CD4-positive, alpha-beta memory T cell (primary cell): ENCODE measurements around the gene NAE1. TPM values are rescaled to one million over a fixed set of nuclear protein-coding genes. Genes with fewer than 3 reads are reported as not detected.
A peak's percentile ranks its signal among the peaks of the same experiment; 100 is the strongest.

Experiments
- CTCF ChIA-PET: fragments of 350-600 bp; sonication (Branson Sonifier 250); formaldehyde crosslinking; loops from one replicate; lab custom pipeline; 2021; ENCODE audit warnings: inconsistent platforms; ENCODE audit not compliant: partially characterized antibody; lab: Charles Lee
- POLR2A ChIA-PET: fragments of 350-600 bp; sonication (Branson Sonifier 250); formaldehyde crosslinking; loops from one replicate; lab custom pipeline; 2021; ENCODE audit not compliant: partially characterized antibody; lab: Charles Lee
- DNase-seq, 5 donors: peaks; one replicate each; pipeline versions ENCODE4 v3.0.0 to v3.0.0-alpha.2; 2020 to 2022; ENCODE audit warnings: mixed read lengths in 1 of 5
- H3K27ac ChIP-seq: one replicate; pipeline ENCODE4 v1.7.0; 2013; ENCODE audit warnings: low read depth, low read length
- H3K27me3 ChIP-seq: 2 replicates; pipeline ENCODE4 v1.7.0; 2013; ENCODE audit warnings: mild to moderate bottlenecking, low read length, moderate library complexity; ENCODE audit not compliant: insufficient read depth
- H3K36me3 ChIP-seq: 2 replicates; pipeline ENCODE4 v1.7.0; 2013; ENCODE audit warnings: mild to moderate bottlenecking, low read length, moderate library complexity; ENCODE audit not compliant: insufficient read depth
- H3K4me1 ChIP-seq: 2 replicates; pipeline ENCODE4 v1.7.0; 2013; ENCODE audit warnings: mild to moderate bottlenecking, low read length, moderate library complexity; ENCODE audit not compliant: insufficient read depth
- H3K4me3 ChIP-seq, 2 donors: one replicate each; pipeline ENCODE4 v1.7.0; 2013; ENCODE audit warnings: low read length in 2 of 2, mild to moderate bottlenecking in 1 of 2
- H3K9me3 ChIP-seq, 2 donors: one replicate each; pipeline ENCODE4 v1.7.0; 2013; ENCODE audit warnings: low read length in 2 of 2, control low read depth in 1 of 2; ENCODE audit not compliant: control insufficient read depth in 1 of 2
- H3K27ac Mint-ChIP-seq, 7 donors: one replicate each; pipeline ENCODE4 v1.8.0; 2020 to 2021; ENCODE audit warnings: mixed read lengths in 7 of 7, mild to moderate bottlenecking in 6 of 7, inconsistent platforms in 3 of 7, moderate library complexity in 3 of 7
- H3K27me3 Mint-ChIP-seq, 2 donors: one replicate each; pipeline ENCODE4 v1.8.0; 2020 to 2021; ENCODE audit warnings: mixed read lengths in 2 of 2
- H3K36me3 Mint-ChIP-seq, 2 donors: one replicate each; pipeline ENCODE4 v1.8.0; 2020 to 2021; ENCODE audit warnings: mixed read lengths in 2 of 2, inconsistent platforms in 1 of 2, mild to moderate bottlenecking in 1 of 2
- H3K4me1 Mint-ChIP-seq, 4 donors: one replicate each; pipeline ENCODE4 v1.8.0; 2020 to 2021; ENCODE audit warnings: mixed read lengths in 4 of 4, mild to moderate bottlenecking in 1 of 4
- H3K4me3 Mint-ChIP-seq, 8 donors: one replicate each; pipeline ENCODE4 v1.8.0; 2020 to 2021; ENCODE audit warnings: mixed read lengths in 8 of 8, mild to moderate bottlenecking in 7 of 8, moderate library complexity in 6 of 8, inconsistent platforms in 3 of 8
- H3K9me3 Mint-ChIP-seq, 8 donors: one replicate each; pipeline ENCODE4 v1.8.0; 2020 to 2021; ENCODE audit warnings: mixed read lengths in 8 of 8, mild to moderate bottlenecking in 5 of 8, inconsistent platforms in 3 of 8, moderate library complexity in 1 of 8
- intact Hi-C: fragments of 100-400 bp; cut with micrococcal nuclease; formaldehyde crosslinking; loops from one replicate; pipeline ENCODE4 v1.15.1; 2023
- polyA plus RNA-seq, 2 donors: library from polyadenylated mRNA; unstranded; fragments of 300-500 nt; fragmentation: Illumina TruSeq; gene quantifications; one replicate each; pipeline ENCODE4 v1.2.3, GENCODE V29; 2021
- total RNA-seq, 2 experiments: library from RNA; stranded (reverse); gene quantifications; one replicate each; pipeline ENCODE4 v1.2.3, GENCODE V29; 2021

Gene NAE1
- total and polyA plus RNA-seq, 4 experiments from 2014 or later: 70.4 to 101 (median 94.5) TPM

- H3K4me1 Mint-ChIP-seq: no peaks in the 10 kb centered on the region
- Histone ChIP-seq H3K4me3 (no peak overlapping the region), H3K4me1 (no peaks in the 10 kb centered on the region), H3K36me3 (no peaks in the 10 kb centered on the region), H3K9me3 (no peaks in the 10 kb centered on the region), H3K27me3 (no peaks in the 10 kb centered on the region), H3K27ac (no peak overlapping the region)
- no peaks in the 10 kb centered on the region for H3K9me3 Mint-ChIP-seq
- ChIA-PET CTCF (no interaction called here), POLR2A (no interaction called here)
- H3K4me3 Mint-ChIP-seq: no peak overlapping the region
- DNase-seq: no peak
- H3K27me3 Mint-ChIP-seq: peaks cover 0 to 5% of the 10 kb centered on the region in 2 donors
- H3K36me3 Mint-ChIP-seq: no peaks in the 10 kb centered on the region
- intact Hi-C loops: no loop called here
- H3K27ac Mint-ChIP-seq: no peak overlapping the region
Measured at GRCh38 chr16:66758086-66758485, 72.7 kb downstream of the NAE1 start.

DNA sequence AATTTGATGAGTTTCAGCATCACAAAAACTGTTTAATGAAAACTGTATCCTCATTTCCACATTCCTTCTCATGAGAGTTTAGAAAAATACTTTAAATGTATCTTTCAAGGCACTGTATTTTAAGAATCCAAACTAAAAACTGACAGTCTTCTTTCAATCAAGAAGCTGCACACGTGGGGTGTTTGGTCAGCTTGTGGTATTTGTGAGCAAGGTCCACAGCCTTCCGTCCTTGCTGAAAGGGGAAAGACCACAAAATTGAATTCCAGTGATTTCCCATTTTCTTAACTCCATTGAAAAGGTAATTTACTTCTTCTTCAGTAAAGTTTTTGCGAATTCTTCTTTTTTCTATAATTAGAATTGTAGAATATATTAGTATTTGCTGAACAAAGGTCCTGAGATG is 76.0 kb downstream of the NAE1 start:
- H3K36me3 Mint-ChIP-seq: peaks cover 0 to 11% of the 10 kb centered on the region in 2 donors
- no peak overlapping the region for H3K4me3 Mint-ChIP-seq
- Histone ChIP-seq H3K27me3 (no peaks in the 10 kb centered on the region), H3K36me3 (no peaks in the 10 kb centered on the region), H3K9me3 (no peaks in the 10 kb centered on the region), H3K4me1 (peaks cover 17% of the 10 kb centered on the region), H3K27ac (no peak overlapping the region), H3K4me3 (no peak overlapping the region)
- H3K27ac Mint-ChIP-seq: no peak overlapping the region
- ChIA-PET POLR2A (no interaction called here), CTCF (interaction anchor here (1.2 to 2.2 kb wide), 4 partner anchors 27 to 192 kb away, joined by 3 to 6 read pairs (median 5); partner anchors contain the start of gene NAE1)
- peaks cover 12 to 21% (median 15%) of the 10 kb centered on the region in 4 donors for H3K4me1 Mint-ChIP-seq
- H3K27me3 Mint-ChIP-seq: peaks cover 0 to 6% of the 10 kb centered on the region in 2 donors
- no peaks in the 10 kb centered on the region for H3K9me3 Mint-ChIP-seq
- no peak for DNase-seq
- intact Hi-C loops: loop anchor here (5.0 kb wide), 1 partner anchor 103 kb away; no protein-coding TSS in a partner anchor

GRCh38 chr16:66754211-66754610 is 76.6 kb downstream of the NAE1 start:
- Histone ChIP-seq H3K36me3 (no peaks in the 10 kb centered on the region), H3K4me3 (no peak overlapping the region), H3K9me3 (no peaks in the 10 kb centered on the region), H3K27me3 (no peaks in the 10 kb centered on the region), H3K27ac (no peak overlapping the region), H3K4me1 (peaks cover 23% of the 10 kb centered on the region)
- Mint-ChIP-seq H3K4me3 (no peak overlapping the region), H3K4me1 (peaks cover 17 to 28% (median 21%) of the 10 kb centered on the region in 4 donors), H3K27me3 (peaks cover 0 to 6% of the 10 kb centered on the region in 2 donors), H3K36me3 (peaks cover 2 to 15% of the 10 kb centered on the region in 2 donors), H3K9me3 (no peaks in the 10 kb centered on the region), H3K27ac (peak overlapping the region in 1 of 7 donors; percentile 73)
- CTCF ChIA-PET: interaction anchor here (1.2 to 2.2 kb wide), 4 partner anchors 26 to 192 kb away, joined by 3 to 6 read pairs (median 5); partner anchors contain the start of gene NAE1
- POLR2A ChIA-PET: no interaction called here
- intact Hi-C loops: loop anchor here (5.0 kb wide), 1 partner anchor 102 kb away; no protein-coding TSS in a partner anchor
- no peak for DNase-seq

GRCh38 chr16:66752958-66753357 is 77.8 kb downstream of the NAE1 start:
- H3K4me1 ChIP-seq: peaks cover 28% of the 10 kb centered on the region
- no peak overlapping the region for H3K27ac ChIP-seq
- Mint-ChIP-seq H3K36me3 (peaks cover 5 to 25% of the 10 kb centered on the region in 2 donors), H3K27me3 (peaks cover 0 to 4% of the 10 kb centered on the region in 2 donors), H3K27ac (peak overlapping the region in 1 of 7 donors; percentile 85), H3K4me1 (peaks cover 27 to 37% (median 31%) of the 10 kb centered on the region in 4 donors), H3K9me3 (no peaks in the 10 kb centered on the region), H3K4me3 (no peak overlapping the region)
- intact Hi-C loops: loop anchor here (5.0 kb wide), 1 partner anchor 101 kb away; no protein-coding TSS in a partner anchor
- H3K9me3 ChIP-seq: no peaks in the 10 kb centered on the region
- peaks cover under 1% of the 10 kb centered on the region for H3K36me3 ChIP-seq
- no peaks in the 10 kb centered on the region for H3K27me3 ChIP-seq
- ChIA-PET CTCF (interaction anchor here (0.5 to 3.6 kb wide), 13 partner anchors 9 to 347 kb away, joined by 3 to 21 read pairs (median 5); partner anchors contain the start of gene NAE1), POLR2A (no interaction called here)
- no peak overlapping the region for H3K4me3 ChIP-seq
- DNase-seq: no peak

Other genes with a start within 250 kb of the NAE1 start
- gene CMTM3, start 226.3 kb downstream of the NAE1 start, total RNA-seq: 10 to 100 TPM; 74.2 to 74.3 TPM
- 100 to 1,000 TPM in 1 of 2 donors, 10 to 100 TPM in 1; 98.8 to 105 TPM for gene CMTM3, start 226.3 kb downstream of the NAE1 start, polyA plus RNA-seq
- gene CMTM4, start 134.2 kb downstream of the NAE1 start, total RNA-seq: 1 to 10 TPM; 2.0 to 2.2 TPM
- gene CMTM4, start 134.2 kb downstream of the NAE1 start, polyA plus RNA-seq: under 1 TPM in 1 of 2 donors, not detected in 1; 0.21 TPM
- gene DYNC1LI2, start 79.4 kb downstream of the NAE1 start, total RNA-seq: 10 to 100 TPM; 73.2 to 78.1 TPM
- 10 to 100 TPM; 16.0 to 32.9 TPM for gene DYNC1LI2, start 79.4 kb downstream of the NAE1 start, polyA plus RNA-seq
- gene TERB1, start 29.4 kb downstream of the NAE1 start, total RNA-seq: 1 to 10 TPM in 1 of 2 experiments, under 1 TPM in 1; 0.83 to 1.1 TPM
- gene TERB1, start 29.4 kb downstream of the NAE1 start, polyA plus RNA-seq: not detected
- not detected for gene CA7, start 13.4 kb upstream of the NAE1 start, total RNA-seq
- not detected for gene CA7, start 13.4 kb upstream of the NAE1 start, polyA plus RNA-seq
- 10 to 100 TPM; 16.3 to 19.3 TPM for gene PDP2, start 49.5 kb upstream of the NAE1 start, total RNA-seq
- 1 to 10 TPM; 2.4 to 4.0 TPM for gene PDP2, start 49.5 kb upstream of the NAE1 start, polyA plus RNA-seq
- not detected for gene CDH16, start 87.9 kb upstream of the NAE1 start, total RNA-seq
- gene CDH16, start 87.9 kb upstream of the NAE1 start, polyA plus RNA-seq: not detected
- under 1 TPM; 0.29 to 0.58 TPM for gene RRAD, start 94.6 kb upstream of the NAE1 start, total RNA-seq
- not detected for gene RRAD, start 94.6 kb upstream of the NAE1 start, polyA plus RNA-seq
- 10 to 100 TPM; 72.7 to 75.0 TPM for gene CIAO2B, start 103.4 kb upstream of the NAE1 start, total RNA-seq
- gene CIAO2B, start 103.4 kb upstream of the NAE1 start, polyA plus RNA-seq: 100 to 1,000 TPM; 128 to 150 TPM
- 10 to 100 TPM; 46.5 to 51.0 TPM for gene CES2, start 104.5 kb upstream of the NAE1 start, total RNA-seq
- gene CES2, start 104.5 kb upstream of the NAE1 start, polyA plus RNA-seq: 10 to 100 TPM; 25.4 to 30.4 TPM
- under 1 TPM; 0.32 to 0.61 TPM for gene CES3, start 130.3 kb upstream of the NAE1 start, total RNA-seq
- gene CES3, start 130.3 kb upstream of the NAE1 start, polyA plus RNA-seq: not detected
- gene CES4A, start 157.6 kb upstream of the NAE1 start, total RNA-seq: 10 to 100 TPM; 19.8 to 21.9 TPM
- 10 to 100 TPM in 1 of 2 donors, 1 to 10 TPM in 1; 4.1 to 12.2 TPM for gene CES4A, start 157.6 kb upstream of the NAE1 start, polyA plus RNA-seq
- gene CBFB, start 198.2 kb upstream of the NAE1 start, total RNA-seq: 100 to 1,000 TPM; 112 TPM
- gene CBFB, start 198.2 kb upstream of the NAE1 start, polyA plus RNA-seq: 100 to 1,000 TPM; 102 to 108 TPM